Left ventricle myocardium inferior (tissue), 1 donor: ENCODE measurements around the gene DTNB. TPM values are rescaled to one million over a fixed set of nuclear protein-coding genes. Genes with fewer than 3 reads are reported as not detected.

ENCODE experiments used
- DNase-seq: peaks from one replicate; pipeline ENCODE4 v3.0.0-alpha.2; 2020
- H3K27ac ChIP-seq: fragments of 200-600 bp; replicated peaks from 2 replicates; pipeline ENCODE4 v1.8.0; 2021
- H3K27me3 ChIP-seq: fragments of 200-600 bp; 2 replicates; pipeline ENCODE4 v1.8.0; 2021; ENCODE audit warnings: low read depth
- H3K36me3 ChIP-seq: fragments of 200-600 bp; 2 replicates; pipeline ENCODE4 v1.8.0; 2021
- H3K4me1 ChIP-seq: fragments of 200-600 bp; 2 replicates; pipeline ENCODE4 v1.8.0; 2021
- H3K4me3 ChIP-seq: fragments of 200-600 bp; 2 replicates; pipeline ENCODE4 v1.8.0; 2021; ENCODE audit warnings: mild to moderate bottlenecking, moderate library complexity
- H3K9me3 ChIP-seq: fragments of 200-600 bp; replicated peaks from 2 replicates; pipeline ENCODE4 v1.8.0; 2021
- intact Hi-C: fragments of 100-400 bp; cut with micrococcal nuclease; formaldehyde crosslinking; loops from one replicate; pipeline ENCODE4 v1.11.0; 2022
- total RNA-seq: library from RNA; stranded (reverse); fragmentation: NEBNext Ultra II Directional; extraction: Animal tissue kit (Norgen Biotek cat#: 25700); gene quantifications from one replicate; pipeline ENCODE4 v1.2.1, GENCODE V29; 2021
- TF ChIP-seq, protein P1 (sequence below): fragments of 200-600 bp; IDR thresholded peaks from 2 replicates; pipeline ENCODE4 v1.8.0; 2021; ENCODE audit warnings: antibody characterized with exemption, mild to moderate bottlenecking, borderline replicate concordance
- donor health status: DM: no; HTN: yes; CAD: no; lungs with severe emphysema.

The DTNB gene
- total RNA-seq, 1 donor from 2014 or later, result 4.5 TPM

DNA sequence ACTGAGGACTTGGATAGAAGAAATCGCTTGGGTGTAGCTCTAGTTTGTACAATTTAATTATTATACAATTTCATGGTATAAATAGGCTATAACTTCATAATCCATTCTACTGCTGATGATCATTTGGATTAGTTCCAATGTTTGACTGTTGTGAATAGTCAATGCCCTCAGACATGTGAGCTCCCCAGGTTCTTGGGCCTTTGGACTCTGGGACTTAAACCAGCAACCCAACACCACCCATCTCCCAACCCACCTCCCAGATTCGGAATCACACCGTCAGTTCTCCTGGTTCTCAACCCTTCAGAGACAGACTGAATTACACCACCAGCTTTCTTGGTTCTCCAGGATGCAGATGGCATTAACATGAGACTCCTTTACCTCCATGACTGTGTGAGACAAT, 247.1 kb downstream of the DTNB start:
- TF ChIP-seq, protein P1, sequence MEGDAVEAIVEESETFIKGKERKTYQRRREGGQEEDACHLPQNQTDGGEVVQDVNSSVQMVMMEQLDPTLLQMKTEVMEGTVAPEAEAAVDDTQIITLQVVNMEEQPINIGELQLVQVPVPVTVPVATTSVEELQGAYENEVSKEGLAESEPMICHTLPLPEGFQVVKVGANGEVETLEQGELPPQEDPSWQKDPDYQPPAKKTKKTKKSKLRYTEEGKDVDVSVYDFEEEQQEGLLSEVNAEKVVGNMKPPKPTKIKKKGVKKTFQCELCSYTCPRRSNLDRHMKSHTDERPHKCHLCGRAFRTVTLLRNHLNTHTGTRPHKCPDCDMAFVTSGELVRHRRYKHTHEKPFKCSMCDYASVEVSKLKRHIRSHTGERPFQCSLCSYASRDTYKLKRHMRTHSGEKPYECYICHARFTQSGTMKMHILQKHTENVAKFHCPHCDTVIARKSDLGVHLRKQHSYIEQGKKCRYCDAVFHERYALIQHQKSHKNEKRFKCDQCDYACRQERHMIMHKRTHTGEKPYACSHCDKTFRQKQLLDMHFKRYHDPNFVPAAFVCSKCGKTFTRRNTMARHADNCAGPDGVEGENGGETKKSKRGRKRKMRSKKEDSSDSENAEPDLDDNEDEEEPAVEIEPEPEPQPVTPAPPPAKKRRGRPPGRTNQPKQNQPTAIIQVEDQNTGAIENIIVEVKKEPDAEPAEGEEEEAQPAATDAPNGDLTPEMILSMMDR, result no peak
- H3K9me3 ChIP-seq, result no peaks in the 10 kb centered on the region
- H3K36me3 ChIP-seq, result no peaks in the 10 kb centered on the region
- H3K4me1 ChIP-seq, result no peaks in the 10 kb centered on the region
- DNase-seq, result no peak
- no peak overlapping the region for H3K4me3 ChIP-seq
- H3K27ac ChIP-seq, result no peak overlapping the region
- intact Hi-C loops, result no loop called here
- no peaks in the 10 kb centered on the region for H3K27me3 ChIP-seq

GRCh38 chr2:25424426-25425028, 248.8 kb downstream of the DTNB start:
- TF ChIP-seq, protein P1, result no peak
- H3K36me3 ChIP-seq, result peaks cover under 1% of the 10 kb centered on the region
- no peak overlapping the region for H3K4me3 ChIP-seq
- H3K27ac ChIP-seq, result no peak overlapping the region
- H3K9me3 ChIP-seq, result no peaks in the 10 kb centered on the region
- intact Hi-C loops, result no loop called here
- H3K27me3 ChIP-seq, result no peaks in the 10 kb centered on the region
- no peaks in the 10 kb centered on the region for H3K4me1 ChIP-seq
- no peak for DNase-seq

- DNase-seq, result no peak
- Histone ChIP-seq H3K36me3 (peaks cover 15% of the 10 kb centered on the region), H3K4me1 (no peaks in the 10 kb centered on the region), H3K9me3 (no peaks in the 10 kb centered on the region), H3K27me3 (no peaks in the 10 kb centered on the region), H3K27ac (no peak overlapping the region), H3K4me3 (no peak overlapping the region)
- TF ChIP-seq, protein P1, result no peak
- intact Hi-C loops, result no loop called here
These were observed 251.5 kb downstream of the DTNB start for GRCh38 chr2:25421820-25422411.

DNA sequence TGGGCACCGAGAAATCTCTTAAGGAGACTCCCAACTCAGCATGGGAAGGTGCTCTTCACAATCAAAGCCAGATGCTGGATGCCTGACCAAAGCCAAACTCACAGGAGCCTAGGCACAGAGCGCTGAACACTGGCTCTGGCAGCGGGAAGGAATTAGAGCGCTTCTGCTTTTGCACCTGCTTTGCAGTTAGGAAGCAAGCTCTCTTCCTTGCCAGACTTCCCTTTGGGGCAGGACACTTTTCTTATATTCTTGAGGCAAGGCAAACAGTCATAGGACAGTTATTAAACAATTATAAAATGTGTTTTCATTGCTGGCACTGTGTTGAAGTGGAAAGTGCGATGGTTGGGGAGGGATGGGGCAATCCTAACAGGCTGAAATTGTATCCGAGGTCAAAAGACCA, 252.1 kb downstream of the DTNB start:
- Histone ChIP-seq H3K9me3 (no peaks in the 10 kb centered on the region), H3K4me3 (no peak overlapping the region), H3K36me3 (peaks cover 15% of the 10 kb centered on the region), H3K27ac (no peak overlapping the region), H3K27me3 (no peaks in the 10 kb centered on the region), H3K4me1 (no peaks in the 10 kb centered on the region)
- intact Hi-C loops, result no loop called here
- no peak for DNase-seq
- TF ChIP-seq, protein P1, result no peak

GRCh38 chr2:25420820-25421237, 252.5 kb downstream of the DTNB start:
- Histone ChIP-seq H3K27ac (no peak overlapping the region), H3K4me1 (no peaks in the 10 kb centered on the region)
- intact Hi-C loops, result no loop called here

More at GRCh38 chr2:25420820-25421237, 252.5 kb downstream of the DTNB start:
- Histone ChIP-seq H3K9me3 (no peaks in the 10 kb centered on the region), H3K27me3 (no peaks in the 10 kb centered on the region), H3K4me3 (no peak overlapping the region), H3K36me3 (peaks cover 15% of the 10 kb centered on the region)
- TF ChIP-seq, protein P1, result no peak
- DNase-seq, result no peak
